ENCODE results near the gene DISC1. TPM values are rescaled to one million over a fixed set of nuclear protein-coding genes. Genes with fewer than 3 reads are reported as not detected.

Gene DISC1
- total RNA-seq, 2 experiments from 2014 or later, result 3.5 to 5.0 TPM

DNA sequence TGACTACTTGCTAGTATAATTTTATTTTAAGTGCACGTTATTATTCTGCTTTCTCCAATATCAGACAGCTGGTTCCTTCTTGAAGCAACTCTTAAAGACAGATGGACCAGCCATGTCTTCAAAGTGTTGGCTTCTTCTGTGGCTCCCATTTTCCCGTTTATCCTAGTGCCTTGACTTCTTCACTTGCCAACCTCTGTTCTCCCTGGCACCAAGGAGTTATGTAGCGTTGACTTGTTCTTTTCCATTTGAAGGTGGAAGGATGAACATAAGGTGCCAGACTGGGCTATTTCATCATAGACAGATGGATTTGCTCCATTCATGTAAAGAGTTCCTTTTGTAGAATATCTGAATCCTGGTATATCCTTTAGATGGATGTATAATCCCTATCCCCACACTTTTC lies 260.6 kb downstream of the DISC1 start:
- Mint-ChIP-seq H3K27me3 (no peaks in the 10 kb centered on the region), H3K36me3 (ENCODE audit: low read depth) (no peaks in the 10 kb centered on the region), H3K27ac (no peak overlapping the region), H3K9me3 (peaks cover 1% of the 10 kb centered on the region), H3K4me3 (no peak overlapping the region), H3K4me1 (ENCODE audit: low read depth) (no peaks in the 10 kb centered on the region)
- intact Hi-C loops (cut with micrococcal nuclease), result no loop called here
- CTCF ChIA-PET, result no interaction called here
- POLR2A ChIA-PET, result no interaction called here
- ATAC-seq (no peak), DNase-seq (no peak)
- no peak for TF ChIP-seq CTCF (IDR thresholded peaks at IDR 0.05)

DNA sequence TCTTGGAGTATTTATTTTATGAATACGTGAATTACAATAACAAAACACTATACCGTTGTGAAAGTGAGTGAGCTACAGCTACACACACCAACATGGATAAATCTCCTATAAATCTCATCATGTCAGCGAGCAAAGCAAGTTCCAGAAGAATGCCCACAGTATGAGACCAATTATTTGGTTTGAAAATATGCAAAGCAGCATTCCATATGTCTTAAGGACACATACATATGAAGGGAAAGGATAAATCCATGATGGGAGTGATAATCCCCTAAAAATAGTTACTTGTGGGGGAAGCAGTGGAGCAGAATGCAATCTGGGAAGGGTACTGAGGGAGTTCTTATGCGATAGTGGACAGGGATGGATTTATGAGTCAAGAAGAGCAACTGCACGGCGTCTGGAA lies 261.3 kb downstream of the DISC1 start:
- no peak overlapping the region for H3K27ac Mint-ChIP-seq
- intact Hi-C loops (cut with micrococcal nuclease), result no loop called here
- no peak for TF ChIP-seq CTCF (IDR thresholded peaks at IDR 0.05)
- peaks cover 1% of the 10 kb centered on the region for H3K9me3 Mint-ChIP-seq
- H3K4me1 Mint-ChIP-seq (ENCODE audit: low read depth), result no peaks in the 10 kb centered on the region
- no peak overlapping the region for H3K4me3 Mint-ChIP-seq
- CTCF ChIA-PET, result no interaction called here
- DNase-seq, result no peak
- POLR2A ChIA-PET, result no interaction called here
- no peaks in the 10 kb centered on the region for H3K36me3 Mint-ChIP-seq (ENCODE audit: low read depth)
- ATAC-seq, result no peak
- no peaks in the 10 kb centered on the region for H3K27me3 Mint-ChIP-seq

DNA sequence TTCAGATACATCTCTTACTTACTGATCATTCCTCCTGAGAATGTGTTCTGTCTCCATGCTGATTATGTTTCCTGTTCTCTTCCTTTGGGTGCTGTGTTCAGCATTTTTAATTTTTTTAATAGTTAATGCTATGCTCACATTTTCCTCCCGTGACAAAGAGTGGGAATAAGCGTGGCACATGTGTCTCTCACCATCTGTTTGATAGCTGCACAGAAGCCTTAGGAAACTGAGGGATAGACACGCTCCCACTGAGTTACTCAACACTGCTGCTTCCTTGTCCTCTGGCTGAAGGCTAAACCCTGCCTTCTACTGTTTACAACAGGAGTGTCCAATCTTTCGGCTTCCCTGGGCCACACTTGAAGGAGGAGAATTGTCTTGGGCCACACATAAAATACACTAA lies 264.2 kb downstream of the DISC1 start:
- ChIA-PET POLR2A (no interaction called here), CTCF (no interaction called here)
- Mint-ChIP-seq H3K4me1 (ENCODE audit: low read depth) (no peaks in the 10 kb centered on the region), H3K36me3 (ENCODE audit: low read depth) (no peaks in the 10 kb centered on the region), H3K4me3 (no peak overlapping the region), H3K9me3 (peaks cover 1% of the 10 kb centered on the region), H3K27me3 (no peaks in the 10 kb centered on the region), H3K27ac (no peak overlapping the region)
- intact Hi-C loops (cut with micrococcal nuclease), result no loop called here
- no peak for ATAC-seq
- TF ChIP-seq CTCF (IDR thresholded peaks at IDR 0.05), result no peak
- DNase-seq, result no peak

GRCh38 chr1:231893400-231894102 lies 267.0 kb downstream of the DISC1 start:
- Mint-ChIP-seq H3K27ac (no peak overlapping the region), H3K27me3 (no peaks in the 10 kb centered on the region), H3K36me3 (ENCODE audit: low read depth) (peaks cover 3% of the 10 kb centered on the region), H3K4me1 (ENCODE audit: low read depth) (no peaks in the 10 kb centered on the region), H3K4me3 (no peak overlapping the region), H3K9me3 (peaks cover 1% of the 10 kb centered on the region)
- intact Hi-C loops (cut with micrococcal nuclease), result no loop called here
- ChIA-PET POLR2A (interaction anchor here (0.5 to 0.9 kb wide), 2 partner anchors 11 to 58 kb away, joined by 3 read pairs; no protein-coding TSS in a partner anchor), CTCF (no interaction called here)
- DNase-seq, result peak; percentile 8
- ATAC-seq, result no peak
- no peak for TF ChIP-seq CTCF (IDR thresholded peaks at IDR 0.05)

- no peak for DNase-seq
- no peak for ATAC-seq
- H3K9me3 Mint-ChIP-seq, result no peaks in the 10 kb centered on the region
- POLR2A ChIA-PET, result no interaction called here
- H3K27ac Mint-ChIP-seq, result no peak overlapping the region
- no peaks in the 10 kb centered on the region for H3K27me3 Mint-ChIP-seq
- no peak overlapping the region for H3K4me3 Mint-ChIP-seq
- CTCF ChIA-PET, result no interaction called here
- intact Hi-C loops (cut with micrococcal nuclease), result no loop called here
- TF ChIP-seq CTCF (IDR thresholded peaks at IDR 0.05), result no peak
- H3K4me1 Mint-ChIP-seq (ENCODE audit: low read depth), result no peaks in the 10 kb centered on the region
- H3K36me3 Mint-ChIP-seq (ENCODE audit: low read depth), result peaks cover 3% of the 10 kb centered on the region
Observed at GRCh38 chr1:231896806-231897205, 270.2 kb downstream of the DISC1 start.

Measured in activated CD8-positive, alpha-beta T cell treated with anti-CD3 and anti-CD28 coated beads for 36 hours (primary cell).